Ammon's horn (tissue), 1 donor: Measurements from ENCODE around the gene HSF5.

Source experiments
- DNase-seq: peaks from one replicate; pipeline ENCODE4 v3.0.0-alpha.2; 2016; ENCODE audit warnings: low spot score

The HSF5 gene

DNA sequence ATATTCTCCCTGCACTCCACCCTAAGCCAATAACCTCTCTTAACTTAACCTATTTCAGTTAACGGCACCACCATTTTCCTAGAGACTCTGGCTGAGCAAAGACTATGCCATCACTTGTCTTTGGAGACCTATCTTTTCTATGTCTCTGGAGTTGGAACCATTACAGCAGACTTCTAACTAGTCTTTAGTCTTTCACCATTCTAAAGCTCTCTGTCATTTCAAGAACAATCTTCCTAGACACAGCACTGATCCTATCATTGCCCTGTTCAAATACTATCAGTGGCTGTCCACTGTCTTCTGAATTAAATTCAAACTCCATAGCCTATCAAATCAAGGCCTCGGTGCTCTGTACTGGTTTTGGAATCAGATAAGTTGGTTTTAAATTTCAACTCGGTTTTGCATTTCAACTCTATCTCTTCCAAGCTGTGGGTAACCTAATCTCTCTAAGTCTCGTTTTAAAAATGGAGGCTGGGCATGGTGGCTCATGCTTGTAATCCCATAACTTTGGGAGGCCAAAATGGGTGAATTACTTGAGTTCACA lies 102.8 kb downstream of the HSF5 start:
- no peak for DNase-seq

DNA sequence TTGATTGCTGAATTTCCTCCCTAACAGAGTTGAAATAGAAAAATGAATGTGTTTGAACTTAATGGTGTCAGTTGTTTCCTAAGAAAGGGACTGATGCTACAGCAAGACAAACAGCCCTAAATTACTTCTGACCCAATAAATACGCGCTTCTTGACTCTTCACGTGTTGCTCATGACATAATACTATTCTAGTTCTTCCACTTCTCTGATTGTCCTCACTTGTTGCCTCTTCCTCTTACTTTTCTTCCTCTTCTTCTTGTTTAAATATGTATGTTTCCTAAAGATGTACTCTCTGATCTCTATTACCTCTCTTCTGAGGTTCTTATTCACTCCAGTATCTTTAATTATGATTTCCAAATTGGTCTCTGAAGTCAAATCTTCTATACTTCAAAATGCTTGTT lies 103.3 kb downstream of the HSF5 start:
- no peak for DNase-seq

- DNase-seq = no peak
Measured at GRCh38 chr17:58383892-58384462, 104.2 kb downstream of the HSF5 start.

DNA sequence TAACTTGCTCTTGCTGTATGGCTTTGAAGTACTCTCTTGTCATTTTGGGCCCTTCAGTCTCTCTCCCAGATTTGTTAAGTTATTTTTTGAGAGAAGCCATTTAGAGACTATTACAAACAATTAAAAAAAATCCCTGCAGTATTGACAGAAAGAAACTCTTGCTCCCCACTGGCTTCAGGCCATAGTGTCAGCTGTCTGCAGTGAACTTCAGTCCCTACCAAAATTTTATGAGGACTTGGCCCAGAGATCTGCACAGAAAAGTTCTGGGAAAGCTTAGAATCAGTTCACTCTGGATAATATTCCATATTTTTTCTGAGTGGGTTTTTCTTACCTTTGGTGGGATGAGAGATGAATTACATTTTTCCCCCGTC lies 105.4 kb downstream of the HSF5 start:
- no peak for DNase-seq

- DNase-seq = no peak
Measured at GRCh38 chr17:58382108-58382871, 105.9 kb downstream of the HSF5 start.

DNA sequence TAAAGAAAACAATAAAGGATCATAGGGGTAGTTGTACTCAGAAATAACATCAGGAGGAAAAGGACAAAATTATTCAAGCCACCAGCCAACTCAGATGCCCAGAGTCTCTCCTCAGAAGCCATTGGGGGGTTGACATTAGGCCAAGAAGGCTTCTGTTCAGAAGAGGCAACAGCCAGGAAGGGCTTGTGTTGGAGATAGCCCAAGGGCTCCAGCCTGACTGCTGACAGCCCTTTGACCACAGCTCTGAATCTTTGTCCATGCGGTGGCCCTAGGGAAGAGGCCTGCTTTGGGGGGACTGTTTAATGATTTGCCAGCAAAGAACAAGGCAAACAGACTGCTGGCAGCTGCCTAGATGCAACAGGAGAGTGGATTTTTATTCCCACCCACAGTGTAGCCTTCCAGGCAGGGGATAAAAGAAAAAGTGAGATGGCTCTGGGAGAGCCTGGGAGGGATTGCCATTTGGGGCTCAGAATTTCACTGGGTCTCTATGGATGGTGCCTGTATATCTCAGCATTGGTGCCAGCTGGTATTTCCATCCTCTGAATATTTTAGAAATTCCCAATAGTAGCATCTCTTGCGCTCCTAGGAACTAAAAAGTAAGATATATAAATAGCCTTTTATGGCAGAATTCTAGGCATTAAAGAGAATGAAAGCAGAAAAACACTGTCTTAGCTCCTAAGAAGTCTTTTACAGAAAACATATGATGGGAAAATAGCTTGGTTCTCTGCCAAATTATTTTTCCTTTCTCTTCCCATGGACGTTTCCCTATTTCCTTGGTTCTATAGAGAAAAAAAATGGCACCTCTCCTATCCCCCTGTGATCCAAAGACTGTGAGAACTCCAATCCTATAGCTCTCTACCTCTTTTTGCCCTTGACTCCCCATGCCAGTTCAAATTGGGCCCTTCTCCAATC lies 106.8 kb downstream of the HSF5 start:
- peak; percentile 58 for DNase-seq

GRCh38 chr17:58380207-58381123 lies 107.7 kb downstream of the HSF5 start:
- no peak for DNase-seq

GRCh38 chr17:58379511-58379824 lies 108.7 kb downstream of the HSF5 start:
- DNase-seq = no peak

DNA sequence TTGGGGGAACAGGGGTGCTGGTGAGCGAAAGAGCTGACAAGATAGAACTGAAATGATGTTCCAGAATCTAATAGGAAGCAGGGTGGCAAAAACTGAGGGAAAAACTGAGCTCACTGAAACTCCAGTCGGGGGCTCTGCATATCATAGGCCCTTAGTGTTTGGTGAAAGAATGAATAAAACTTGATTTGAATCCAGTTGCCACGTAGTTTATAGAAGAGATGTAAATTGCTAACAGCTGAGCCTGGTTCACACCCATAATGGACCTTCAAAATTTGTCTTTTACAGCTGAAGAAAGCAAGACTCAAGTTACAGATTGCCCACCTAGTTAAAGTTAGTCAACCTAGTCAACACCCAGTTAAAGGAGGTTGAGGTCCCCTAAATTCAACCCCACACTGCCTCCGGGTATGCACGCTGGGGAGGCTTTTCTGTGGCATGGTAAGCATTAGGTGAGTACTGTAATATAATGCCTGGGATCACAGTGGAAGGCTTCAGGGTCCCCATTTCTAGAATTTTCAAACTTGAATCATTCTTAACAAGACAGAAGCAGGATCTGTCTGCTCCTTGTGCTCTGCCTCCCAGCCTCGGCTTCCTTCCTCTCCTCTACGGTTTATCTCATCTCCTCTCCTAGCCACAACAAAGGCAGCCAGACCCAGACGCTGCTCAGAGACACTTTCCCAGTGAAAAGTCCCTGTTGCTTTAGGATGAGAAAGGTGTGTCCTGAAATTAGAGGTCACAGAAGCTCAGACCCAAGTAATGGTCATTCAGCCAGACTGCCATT lies 109.3 kb downstream of the HSF5 start:
- no peak for DNase-seq

GRCh38 chr17:58377661-58378060 lies 110.5 kb downstream of the HSF5 start:
- no peak for DNase-seq

DNA sequence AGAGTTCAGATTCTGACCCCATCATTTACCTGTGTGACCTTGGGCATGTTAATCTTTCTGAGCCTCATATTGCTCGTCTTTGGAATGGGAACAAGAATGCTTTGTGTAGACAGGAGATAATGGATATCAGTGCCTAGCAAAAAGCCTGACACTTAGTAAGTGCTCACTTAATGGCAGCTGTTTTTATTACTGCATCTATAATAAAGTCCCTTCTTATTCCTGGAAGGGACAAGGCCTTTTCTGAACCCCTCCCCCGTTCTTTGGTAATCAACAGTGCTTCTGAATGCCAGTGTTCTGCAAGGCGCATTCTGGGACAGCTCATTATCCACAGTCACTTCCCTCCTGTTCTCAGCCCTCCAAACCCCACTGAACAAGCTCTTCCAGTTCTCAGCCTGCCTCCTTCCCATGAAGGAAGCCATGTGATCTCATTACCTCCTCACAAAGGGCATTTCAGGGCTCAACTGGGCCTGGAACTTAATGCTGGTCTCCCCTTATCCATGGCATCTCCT lies 111.1 kb downstream of the HSF5 start:
- DNase-seq = peak; percentile 54

- DNase-seq = no peak
Measured at GRCh38 chr17:58376472-58377000, 111.7 kb downstream of the HSF5 start.

DNA sequence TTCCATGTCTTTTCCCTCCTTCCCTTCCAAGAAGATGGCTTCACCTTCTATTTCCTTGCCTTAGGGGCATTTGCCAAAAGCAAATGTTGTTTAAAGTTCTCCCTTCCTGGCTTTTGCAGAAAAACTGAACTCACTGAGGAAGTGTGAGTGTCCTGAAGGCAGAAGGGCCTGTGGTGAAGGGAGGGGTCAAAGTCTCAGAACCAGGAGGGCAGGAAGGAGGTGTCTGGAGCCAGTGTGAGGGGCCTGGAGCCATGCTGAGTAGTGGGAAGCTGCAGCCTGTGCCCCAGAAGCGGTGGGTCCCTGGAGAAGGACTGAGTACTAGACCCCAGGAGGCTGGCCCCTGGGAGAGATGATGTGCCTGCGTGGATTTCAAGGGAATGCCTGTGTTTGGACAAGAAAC lies 112.4 kb downstream of the HSF5 start:
- no peak for DNase-seq

GRCh38 chr17:58375256-58375655 lies 113.0 kb downstream of the HSF5 start:
- DNase-seq = no peak

- DNase-seq = no peak
Measured at GRCh38 chr17:58373923-58374322, 114.3 kb downstream of the HSF5 start.

- no peak for DNase-seq
Measured at GRCh38 chr17:58373003-58373402, 115.2 kb downstream of the HSF5 start.

- no peak for DNase-seq
Measured at GRCh38 chr17:58371300-58371950, 116.8 kb downstream of the HSF5 start.

- no peak for DNase-seq
Measured at GRCh38 chr17:58370716-58371115, 117.5 kb downstream of the HSF5 start.

GRCh38 chr17:58370309-58370708 lies 117.9 kb downstream of the HSF5 start:
- no peak for DNase-seq
